Measurements from ENCODE around the gene BPIFB6. TPM values are rescaled to one million over a fixed set of nuclear protein-coding genes. Genes with fewer than 3 reads are reported as not detected.

The BPIFB6 gene
- total RNA-seq, 1 donor, result not detected

DNA sequence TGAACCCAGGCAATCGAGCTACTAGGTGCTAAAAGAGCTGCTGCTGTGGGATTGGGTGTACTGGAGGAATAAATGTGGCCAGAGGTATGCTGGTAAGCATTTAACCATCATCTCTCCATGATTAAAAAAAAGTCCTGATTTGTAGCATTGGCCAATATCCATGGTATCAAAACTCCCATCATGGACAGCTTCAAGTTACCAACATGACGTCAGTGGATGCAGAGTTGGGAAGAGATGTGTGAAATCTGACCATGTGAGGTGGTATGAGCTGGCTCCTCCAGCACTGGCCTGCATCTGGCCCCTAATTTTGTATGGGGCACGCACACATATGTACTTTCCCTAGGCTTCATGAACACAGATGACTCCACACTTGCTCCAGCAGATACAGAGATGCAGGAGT, 59.7 kb downstream of the BPIFB6 start:
- no peaks in the 10 kb centered on the region for H3K4me1 ChIP-seq (ENCODE audit: insufficient read depth, low read length)
- H3K27me3 ChIP-seq (ENCODE audit: insufficient read depth, low read length), result no peaks in the 10 kb centered on the region
- no peak overlapping the region for H3K4me3 ChIP-seq (ENCODE audit: low read length)
- no peaks in the 10 kb centered on the region for H3K9me3 ChIP-seq (ENCODE audit: low read depth, low read length)

DNA sequence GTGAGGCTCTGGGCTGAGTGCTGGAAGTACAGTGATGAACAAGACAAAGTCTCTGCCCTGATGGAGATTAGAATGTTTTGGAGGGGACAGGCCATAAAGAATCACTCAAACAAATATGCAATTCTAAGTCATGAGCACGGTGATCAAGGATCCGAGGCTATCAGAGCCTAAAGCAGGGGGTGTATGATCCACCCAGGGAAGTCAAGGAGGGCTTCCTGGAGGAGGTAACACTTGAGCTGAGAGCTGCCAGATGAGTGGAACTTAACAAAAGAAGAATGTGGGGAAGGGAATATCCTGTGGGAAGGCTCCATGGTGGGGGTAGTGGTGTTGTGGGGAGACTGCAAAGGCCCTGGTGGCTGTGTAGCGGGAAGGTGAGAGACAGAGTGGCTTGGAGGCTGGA, 60.2 kb downstream of the BPIFB6 start:
- no peaks in the 10 kb centered on the region for H3K4me1 ChIP-seq (ENCODE audit: insufficient read depth, low read length)
- H3K27me3 ChIP-seq (ENCODE audit: insufficient read depth, low read length), result no peaks in the 10 kb centered on the region
- no peak overlapping the region for H3K4me3 ChIP-seq (ENCODE audit: low read length)
- no peaks in the 10 kb centered on the region for H3K9me3 ChIP-seq (ENCODE audit: low read depth, low read length)

DNA sequence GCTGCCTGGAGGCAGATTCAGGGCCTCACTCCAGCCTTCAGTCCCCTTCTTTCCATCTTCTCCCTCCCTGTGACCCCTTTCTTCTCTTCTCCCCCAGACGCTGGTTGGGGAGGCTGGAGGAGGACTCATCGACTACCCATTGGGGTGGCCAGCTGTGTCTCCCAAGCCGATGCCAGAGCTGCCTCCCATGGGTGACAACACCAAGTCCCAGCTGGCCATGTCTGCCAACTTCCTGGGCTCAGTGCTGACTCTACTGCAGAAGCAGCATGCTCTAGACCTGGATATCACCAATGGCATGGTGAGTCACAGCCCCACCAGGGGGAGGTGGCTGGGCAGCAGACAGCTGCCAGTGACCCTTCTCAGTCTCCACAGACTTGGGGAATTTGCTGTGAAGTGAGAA, 60.9 kb downstream of the BPIFB6 start:
- Histone ChIP-seq H3K4me1 (ENCODE audit: insufficient read depth, low read length) (no peaks in the 10 kb centered on the region), H3K4me3 (ENCODE audit: low read length) (no peak overlapping the region), H3K9me3 (ENCODE audit: low read depth, low read length) (no peaks in the 10 kb centered on the region), H3K27me3 (ENCODE audit: insufficient read depth, low read length) (no peaks in the 10 kb centered on the region)

DNA sequence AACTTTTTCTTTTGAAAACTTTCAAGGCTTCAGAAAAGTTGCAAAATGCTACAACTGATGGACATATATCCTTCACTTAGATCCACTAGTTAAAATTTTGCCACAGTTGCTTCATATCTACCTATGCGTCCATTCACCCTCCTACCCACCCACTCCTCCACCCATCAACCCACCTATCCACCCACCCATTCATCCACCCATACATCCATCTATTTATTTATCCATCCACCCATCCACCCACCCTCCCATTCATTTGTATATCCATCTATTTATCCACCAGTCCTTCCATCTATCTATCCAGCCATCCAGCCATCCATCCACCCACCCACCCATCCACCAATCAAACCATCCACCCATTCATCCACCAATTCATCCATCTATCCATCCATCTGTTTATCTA, 61.6 kb downstream of the BPIFB6 start:
- Histone ChIP-seq H3K4me3 (ENCODE audit: low read length) (no peak overlapping the region), H3K4me1 (ENCODE audit: insufficient read depth, low read length) (no peaks in the 10 kb centered on the region), H3K9me3 (ENCODE audit: low read depth, low read length) (no peaks in the 10 kb centered on the region), H3K27me3 (ENCODE audit: insufficient read depth, low read length) (no peaks in the 10 kb centered on the region)

DNA sequence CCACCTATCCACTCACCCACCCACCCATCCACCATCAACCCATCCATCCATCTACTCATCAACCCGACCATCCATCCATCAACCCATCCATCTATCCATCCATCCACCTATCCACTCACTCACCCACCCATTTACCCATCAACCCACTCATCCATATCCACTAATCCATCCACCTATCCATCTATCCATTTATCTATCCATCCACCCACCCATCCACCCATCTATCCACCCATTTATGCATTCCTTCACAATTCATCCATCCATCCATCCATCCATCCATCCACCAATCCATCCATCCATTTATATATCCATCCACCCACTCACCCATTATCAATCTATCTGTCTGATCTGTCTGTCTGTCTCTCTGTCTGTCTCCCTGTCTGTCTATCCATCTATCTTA, 62.1 kb downstream of the BPIFB6 start:
- Histone ChIP-seq H3K27me3 (ENCODE audit: insufficient read depth, low read length) (no peaks in the 10 kb centered on the region), H3K4me1 (ENCODE audit: insufficient read depth, low read length) (no peaks in the 10 kb centered on the region), H3K4me3 (ENCODE audit: low read length) (no peak overlapping the region), H3K9me3 (ENCODE audit: low read depth, low read length) (no peaks in the 10 kb centered on the region)

Other genes with a start within 250 kb of the BPIFB6 start
- 151 TPM for gene MAPRE1, start 211.7 kb upstream of the BPIFB6 start, total RNA-seq
- gene EFCAB8, start 172.7 kb upstream of the BPIFB6 start, total RNA-seq, result 0.73 TPM
- gene SUN5, start 27.2 kb upstream of the BPIFB6 start, total RNA-seq, result not detected
- not detected for gene BPIFB2, start 23.9 kb upstream of the BPIFB6 start, total RNA-seq
- not detected for gene BPIFB3, start 22.3 kb downstream of the BPIFB6 start, total RNA-seq
- not detected for gene BPIFB4, start 48.0 kb downstream of the BPIFB6 start, total RNA-seq
- not detected for gene BPIFA2, start 136.5 kb downstream of the BPIFB6 start, total RNA-seq
- not detected for gene BPIFA3, start 185.7 kb downstream of the BPIFB6 start, total RNA-seq
- gene BPIFA1, start 204.3 kb downstream of the BPIFB6 start, total RNA-seq, result not detected

Data from mononuclear cell (primary cell).